NCI-H1694 treated with DMSO at 0.1 percent for 48 hours (cell line): Measurements from ENCODE around the gene DGKD.

ENCODE experiments used
- DNase-seq: peaks from one replicate; lab custom pipeline; 2025; lab: John Stamatoyannopoulos, UW

The DGKD gene

GRCh38 chr2:233461481-233461891, 107.2 kb downstream of the DGKD start:
- DNase-seq, result no peak

- DNase-seq, result no peak
Measured at GRCh38 chr2:233462202-233462785, 108.0 kb downstream of the DGKD start.

GRCh38 chr2:233462826-233463470, 108.7 kb downstream of the DGKD start:
- DNase-seq, result no peak

- no peak for DNase-seq
Measured at GRCh38 chr2:233463586-233463985, 109.3 kb downstream of the DGKD start.

- DNase-seq, result no peak
Measured at GRCh38 chr2:233464056-233464455, 109.8 kb downstream of the DGKD start.

GRCh38 chr2:233464531-233465240, 110.4 kb downstream of the DGKD start:
- no peak for DNase-seq

- DNase-seq, result no peak
Measured at GRCh38 chr2:233466991-233467603, 112.8 kb downstream of the DGKD start.

GRCh38 chr2:233468047-233468740, 113.9 kb downstream of the DGKD start:
- no peak for DNase-seq

- no peak for DNase-seq
Measured at GRCh38 chr2:233468741-233469110, 114.4 kb downstream of the DGKD start.

- no peak for DNase-seq
Measured at GRCh38 chr2:233469261-233470010, 115.1 kb downstream of the DGKD start.

GRCh38 chr2:233470011-233470687, 115.9 kb downstream of the DGKD start:
- no peak for DNase-seq

- no peak for DNase-seq
Measured at GRCh38 chr2:233470839-233471238, 116.5 kb downstream of the DGKD start.

GRCh38 chr2:233471291-233472035, 117.2 kb downstream of the DGKD start:
- no peak for DNase-seq

GRCh38 chr2:233473386-233473791, 119.1 kb downstream of the DGKD start:
- DNase-seq, result no peak

GRCh38 chr2:233473878-233474277, 119.6 kb downstream of the DGKD start:
- no peak for DNase-seq

GRCh38 chr2:233474308-233475160, 120.2 kb downstream of the DGKD start:
- DNase-seq, result no peak

GRCh38 chr2:233476063-233476410, 121.7 kb downstream of the DGKD start:
- no peak for DNase-seq

- no peak for DNase-seq
Measured at GRCh38 chr2:233476651-233477547, 122.6 kb downstream of the DGKD start.
